Measurements from ENCODE around the gene ALDH1B1.
"Not testable (repeated sequence)": the region's sequence is repeated elsewhere in the genome, so short reads cannot be mapped to it uniquely, and the experiment has no call there.

GRCh38 chr9:38377336-38378083 lies 15.0 kb upstream of the ALDH1B1 start:
- not testable (repeated sequence) for TF ChIP-seq POLR2A, POLR2AphosphoS5 (IDR thresholded peaks at IDR 0.05)
- TF ChIP-seq, protein P1, sequence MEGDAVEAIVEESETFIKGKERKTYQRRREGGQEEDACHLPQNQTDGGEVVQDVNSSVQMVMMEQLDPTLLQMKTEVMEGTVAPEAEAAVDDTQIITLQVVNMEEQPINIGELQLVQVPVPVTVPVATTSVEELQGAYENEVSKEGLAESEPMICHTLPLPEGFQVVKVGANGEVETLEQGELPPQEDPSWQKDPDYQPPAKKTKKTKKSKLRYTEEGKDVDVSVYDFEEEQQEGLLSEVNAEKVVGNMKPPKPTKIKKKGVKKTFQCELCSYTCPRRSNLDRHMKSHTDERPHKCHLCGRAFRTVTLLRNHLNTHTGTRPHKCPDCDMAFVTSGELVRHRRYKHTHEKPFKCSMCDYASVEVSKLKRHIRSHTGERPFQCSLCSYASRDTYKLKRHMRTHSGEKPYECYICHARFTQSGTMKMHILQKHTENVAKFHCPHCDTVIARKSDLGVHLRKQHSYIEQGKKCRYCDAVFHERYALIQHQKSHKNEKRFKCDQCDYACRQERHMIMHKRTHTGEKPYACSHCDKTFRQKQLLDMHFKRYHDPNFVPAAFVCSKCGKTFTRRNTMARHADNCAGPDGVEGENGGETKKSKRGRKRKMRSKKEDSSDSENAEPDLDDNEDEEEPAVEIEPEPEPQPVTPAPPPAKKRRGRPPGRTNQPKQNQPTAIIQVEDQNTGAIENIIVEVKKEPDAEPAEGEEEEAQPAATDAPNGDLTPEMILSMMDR (IDR thresholded peaks at IDR 0.05): not testable (repeated sequence)

All from upper lobe of left lung (tissue), 4 donors.